HuH-7 (cell line): ENCODE results near the gene MAPK7.

ENCODE experiments used
- DNase-seq: peaks from one replicate; pipeline ENCODE4 v3.0.0; 2011; ENCODE audit warnings: low spot score

Gene MAPK7

GRCh38 chr17:19399750-19400450 lies 21.6 kb downstream of the MAPK7 start:
- DNase-seq: no peak

- DNase-seq: no peak
Measured at GRCh38 chr17:19401321-19402010, 23.2 kb downstream of the MAPK7 start.

GRCh38 chr17:19402171-19402570 lies 23.9 kb downstream of the MAPK7 start:
- DNase-seq: no peak

GRCh38 chr17:19403021-19403420 lies 24.7 kb downstream of the MAPK7 start:
- DNase-seq: no peak

GRCh38 chr17:19404264-19404663 lies 26.0 kb downstream of the MAPK7 start:
- DNase-seq: no peak

- no peak for DNase-seq
Measured at GRCh38 chr17:19405114-19405513, 26.8 kb downstream of the MAPK7 start.

GRCh38 chr17:19407601-19408345 lies 29.5 kb downstream of the MAPK7 start:
- DNase-seq: no peak

- no peak for DNase-seq
Measured at GRCh38 chr17:19408346-19408710, 30.0 kb downstream of the MAPK7 start.

GRCh38 chr17:19409066-19409465 lies 30.8 kb downstream of the MAPK7 start:
- no peak for DNase-seq

GRCh38 chr17:19409509-19409908 lies 31.2 kb downstream of the MAPK7 start:
- DNase-seq: no peak

GRCh38 chr17:19410091-19410490 lies 31.8 kb downstream of the MAPK7 start:
- DNase-seq: no peak

GRCh38 chr17:19410875-19411620 lies 32.8 kb downstream of the MAPK7 start, which contains the start of gene RNF112:
RNF112 (plus strand) TSS chr17:19411232; CDS start chr17:19411409, 177 bp downstream.
- DNase-seq: no peak

GRCh38 chr17:19411631-19412030 lies 33.3 kb downstream of the MAPK7 start:
- DNase-seq: no peak

GRCh38 chr17:19412510-19412909 lies 34.2 kb downstream of the MAPK7 start:
- no peak for DNase-seq

GRCh38 chr17:19412984-19413383 lies 34.7 kb downstream of the MAPK7 start:
- DNase-seq: no peak

GRCh38 chr17:19413761-19414160 lies 35.5 kb downstream of the MAPK7 start:
- no peak for DNase-seq

GRCh38 chr17:19414396-19415280 lies 36.3 kb downstream of the MAPK7 start:
- no peak for DNase-seq

- DNase-seq: no peak
Measured at GRCh38 chr17:19415311-19415710, 37.0 kb downstream of the MAPK7 start.

- no peak for DNase-seq
Measured at GRCh38 chr17:19415806-19416775, 37.8 kb downstream of the MAPK7 start.

GRCh38 chr17:19417611-19418010 lies 39.3 kb downstream of the MAPK7 start:
- DNase-seq: no peak
